GM12872 (cell line): ENCODE results near the gene CASS4.

Experiments used
- TF ChIP-seq, protein P1 (sequence below): IDR thresholded peaks from 3 replicates; pipeline ENCODE4 v1.5.1; 2011; ENCODE audit warnings: low read depth, mild to moderate bottlenecking, low read length, moderate library complexity; ENCODE audit not compliant: insufficient read depth

The CASS4 gene

DNA sequence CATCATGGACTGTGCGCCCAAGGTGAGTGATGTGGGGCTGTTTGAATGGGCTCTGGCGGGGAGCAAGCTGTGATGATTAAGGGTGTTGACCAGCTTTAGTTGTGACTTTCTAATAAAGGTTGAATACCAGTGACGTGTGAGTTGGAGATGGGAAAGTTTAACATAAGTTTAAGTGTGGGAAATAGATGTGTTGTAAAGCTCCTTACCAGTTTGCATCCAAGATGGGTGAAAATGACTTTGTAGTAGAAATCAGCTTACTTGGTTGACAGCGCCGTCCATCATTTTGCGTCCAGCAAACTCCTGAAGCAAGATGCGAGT, 372 bp downstream of the CASS4 start:
- TF ChIP-seq, protein P1, sequence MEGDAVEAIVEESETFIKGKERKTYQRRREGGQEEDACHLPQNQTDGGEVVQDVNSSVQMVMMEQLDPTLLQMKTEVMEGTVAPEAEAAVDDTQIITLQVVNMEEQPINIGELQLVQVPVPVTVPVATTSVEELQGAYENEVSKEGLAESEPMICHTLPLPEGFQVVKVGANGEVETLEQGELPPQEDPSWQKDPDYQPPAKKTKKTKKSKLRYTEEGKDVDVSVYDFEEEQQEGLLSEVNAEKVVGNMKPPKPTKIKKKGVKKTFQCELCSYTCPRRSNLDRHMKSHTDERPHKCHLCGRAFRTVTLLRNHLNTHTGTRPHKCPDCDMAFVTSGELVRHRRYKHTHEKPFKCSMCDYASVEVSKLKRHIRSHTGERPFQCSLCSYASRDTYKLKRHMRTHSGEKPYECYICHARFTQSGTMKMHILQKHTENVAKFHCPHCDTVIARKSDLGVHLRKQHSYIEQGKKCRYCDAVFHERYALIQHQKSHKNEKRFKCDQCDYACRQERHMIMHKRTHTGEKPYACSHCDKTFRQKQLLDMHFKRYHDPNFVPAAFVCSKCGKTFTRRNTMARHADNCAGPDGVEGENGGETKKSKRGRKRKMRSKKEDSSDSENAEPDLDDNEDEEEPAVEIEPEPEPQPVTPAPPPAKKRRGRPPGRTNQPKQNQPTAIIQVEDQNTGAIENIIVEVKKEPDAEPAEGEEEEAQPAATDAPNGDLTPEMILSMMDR: no peak

DNA sequence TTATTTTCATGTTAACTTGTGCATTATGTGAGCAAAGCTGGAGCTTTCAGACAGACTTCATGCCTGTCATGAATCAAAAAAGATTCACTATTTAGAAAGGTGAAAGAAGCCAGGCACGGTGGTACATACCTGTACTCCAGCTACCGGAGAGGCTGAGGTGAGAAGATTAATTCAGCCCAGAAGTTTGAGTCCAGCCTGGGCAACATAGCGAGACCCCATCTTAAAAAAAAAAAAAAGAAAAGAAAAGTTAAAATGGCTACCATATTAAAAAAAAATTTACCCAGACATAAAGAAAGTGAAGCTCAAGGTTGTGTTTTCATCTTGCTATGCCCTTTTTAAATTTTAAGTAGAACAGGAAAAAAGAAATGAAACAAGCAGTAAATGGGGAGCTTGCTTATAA, 889 bp downstream of the CASS4 start:
- TF ChIP-seq, protein P1: no peak

DNA sequence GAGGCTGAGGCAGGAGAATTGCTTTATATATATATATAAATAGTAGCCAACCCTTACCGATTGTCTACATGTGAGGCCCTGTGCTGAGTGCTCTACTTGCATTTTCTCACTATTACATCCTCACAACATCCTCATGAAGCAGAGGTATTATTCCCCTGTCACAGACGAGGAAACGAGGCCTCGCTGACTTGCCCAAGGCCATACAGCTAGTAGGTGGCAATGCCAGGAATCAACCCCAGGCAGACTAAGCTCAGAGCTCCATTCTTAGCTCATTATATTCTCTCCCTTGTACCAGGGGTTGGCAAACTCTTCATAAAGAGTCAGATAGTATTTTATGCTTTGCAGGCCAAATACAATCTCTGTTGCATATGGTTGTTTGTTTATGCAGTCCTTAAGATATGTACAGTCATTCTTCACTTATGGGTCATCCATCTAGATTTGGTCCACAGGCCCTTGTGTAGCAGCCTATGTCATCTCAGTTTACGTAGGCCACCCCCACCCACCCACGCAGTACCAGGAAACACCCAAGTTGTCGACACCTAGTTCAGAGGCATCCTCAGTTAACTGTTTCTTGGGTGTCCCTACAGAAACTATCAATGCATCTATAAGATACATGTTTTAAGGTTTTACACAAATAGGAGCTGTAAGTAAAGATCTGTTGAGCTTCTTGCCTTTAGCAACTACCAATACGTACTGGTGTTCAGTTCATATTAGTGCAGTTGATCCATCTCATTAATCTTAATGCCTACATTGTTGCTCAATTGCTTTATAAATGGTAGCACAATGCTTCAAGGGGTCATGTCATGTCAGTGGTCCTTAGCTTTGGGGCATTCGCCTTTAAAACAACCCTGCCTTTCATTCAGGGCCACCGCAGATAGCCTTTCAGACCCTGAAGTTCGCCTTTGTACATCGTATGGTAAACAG, 3.0 kb downstream of the CASS4 start:
- TF ChIP-seq, protein P1: no peak

DNA sequence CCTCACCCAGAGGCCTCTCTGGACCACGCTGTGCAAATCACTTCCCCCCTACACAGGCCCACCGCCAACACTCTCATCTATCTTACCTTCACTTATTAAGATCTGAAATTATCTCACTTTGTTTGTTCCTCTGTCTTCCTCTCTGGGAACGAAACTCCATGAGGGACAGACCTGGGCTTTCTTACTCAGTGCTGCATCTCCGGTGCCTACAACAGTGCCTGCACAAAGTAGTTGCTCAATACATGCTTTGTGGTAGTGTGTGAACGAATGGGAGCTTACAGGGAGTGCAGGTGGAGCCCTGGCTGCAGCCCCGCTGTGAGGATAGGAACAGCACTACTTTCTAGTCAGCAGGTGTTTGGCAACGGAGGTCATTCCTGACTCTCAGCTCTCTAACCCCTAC, 5.3 kb downstream of the CASS4 start:
- TF ChIP-seq, protein P1: no peak

DNA sequence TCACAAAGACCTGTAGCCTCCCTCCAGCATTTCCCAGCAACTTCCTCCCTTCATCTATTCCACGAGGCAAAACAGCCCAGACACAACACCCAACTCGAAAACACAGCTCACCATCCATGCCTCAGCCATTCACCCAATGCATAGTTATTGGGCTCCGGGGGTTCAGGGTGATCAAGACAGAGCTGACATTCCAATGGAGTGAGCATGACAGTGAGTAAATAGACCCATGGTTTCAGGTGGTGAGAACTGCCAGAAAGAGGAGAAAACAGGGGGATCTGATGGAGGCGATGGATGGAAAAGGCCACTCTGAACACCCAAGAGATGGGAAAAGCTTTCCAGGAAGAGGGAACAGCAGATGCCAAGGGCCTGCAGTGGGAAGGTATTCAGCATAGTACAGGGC, 5.9 kb downstream of the CASS4 start:
- TF ChIP-seq, protein P1: no peak

DNA sequence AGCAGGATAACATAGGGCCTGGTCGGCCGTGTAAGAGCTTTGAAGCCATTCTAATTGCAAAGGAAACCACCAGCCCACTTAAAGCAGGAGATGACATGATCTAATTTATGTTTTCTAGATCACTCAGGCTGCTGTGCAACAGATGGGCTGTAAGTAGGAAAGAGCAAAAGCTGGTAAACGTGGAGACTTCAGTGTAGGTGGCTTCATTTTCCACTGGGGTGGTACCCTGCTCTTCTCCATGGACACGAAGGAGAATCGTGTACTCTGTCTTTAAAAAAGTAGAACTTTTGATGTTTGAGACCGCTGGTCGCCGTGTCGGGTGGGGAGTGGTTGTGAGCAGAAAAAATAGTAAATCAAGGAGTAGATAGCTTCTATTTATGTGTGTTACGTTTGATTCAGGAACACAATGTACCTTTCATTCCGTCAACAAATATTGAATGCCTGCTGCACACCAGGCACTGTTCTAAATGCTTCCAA, 6.4 kb downstream of the CASS4 start:
- TF ChIP-seq, protein P1: no peak

DNA sequence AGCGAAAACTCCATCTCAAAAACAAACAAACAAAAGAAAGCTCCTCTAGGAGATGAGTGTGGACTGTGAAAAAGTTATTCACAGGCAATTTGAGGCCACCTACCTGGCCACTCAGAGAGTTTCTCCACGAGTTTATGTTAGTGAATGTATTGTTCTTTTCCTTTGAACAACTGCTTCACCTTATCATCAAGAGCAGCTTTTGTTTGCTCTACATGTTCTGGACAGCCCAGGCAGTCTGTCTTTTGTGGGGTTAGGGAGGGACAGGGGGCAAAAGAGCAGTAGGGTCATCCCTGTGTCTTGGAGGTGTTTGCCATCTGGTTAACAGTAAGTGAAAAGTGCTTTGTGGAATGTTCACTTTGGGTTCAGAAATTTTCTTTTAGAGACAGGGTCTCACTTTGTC, 8.0 kb downstream of the CASS4 start:
- TF ChIP-seq, protein P1: no peak
